Globus pallidus (tissue), 1 donor: ENCODE results near the gene ADARB2.

Source experiments
- DNase-seq: peaks from one replicate; pipeline ENCODE4 v3.0.0-alpha.2; 2015; ENCODE audit warnings: low spot score

Gene ADARB2

GRCh38 chr10:1128649-1129048 lies 608.7 kb downstream of the ADARB2 start:
- DNase-seq: no peak

- no peak for DNase-seq
These were observed 609.2 kb downstream of the ADARB2 start for GRCh38 chr10:1128115-1128514.

DNA sequence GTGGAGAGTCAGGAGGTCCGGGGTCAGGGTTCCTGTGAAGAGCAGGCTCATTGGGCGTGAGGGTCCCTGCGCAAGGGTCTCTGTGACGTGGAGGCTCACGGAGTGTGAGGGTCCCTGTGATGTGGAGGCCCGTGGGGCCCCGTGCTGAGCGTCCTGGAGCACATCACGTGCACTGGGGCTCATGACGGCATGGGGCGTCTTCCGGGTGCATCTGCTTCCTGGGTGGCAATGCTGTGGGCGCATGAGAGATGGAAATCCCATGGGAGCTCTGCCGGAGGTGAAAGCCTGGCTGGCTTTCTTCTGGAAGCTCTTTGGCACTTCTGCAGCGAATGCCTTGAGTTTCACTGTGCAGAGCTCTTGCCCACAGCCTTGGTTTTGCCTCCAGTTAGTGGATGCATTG lies 609.7 kb downstream of the ADARB2 start:
- DNase-seq: no peak
